Hepatocyte (in vitro differentiated cells): Measurements from ENCODE around the gene RTN4RL1.

Experiments
- CTCF ChIP-seq: fragments of 200-600 bp; sonication (generic); IDR thresholded peaks from 2 replicates; pipeline ENCODE4 v1.5.1; 2016; ENCODE audit warnings: antibody characterized with exemption, mild to moderate bottlenecking; ENCODE audit not compliant: poor library complexity
- EZH2phosphoT487 ChIP-seq: fragments of 200-600 bp; sonication (generic); IDR thresholded peaks from one replicate; pipeline ENCODE4 v1.6.1; 2018; ENCODE audit warnings: antibody characterized with exemption, mild to moderate bottlenecking, low read depth, moderate library complexity; ENCODE audit not compliant: unreplicated experiment, severe bottlenecking

- TF ChIP-seq CTCF: no peak
- no peak for TF ChIP-seq EZH2phosphoT487
These were observed 94.8 kb downstream of the RTN4RL1 start for GRCh38 chr17:1930337-1930645.
